Pancreas (tissue), 10 donors: ENCODE data around the gene FOXO3. TPM values are rescaled to one million over a fixed set of nuclear protein-coding genes. Genes with fewer than 3 reads are reported as not detected.
"Not testable (repeated sequence)": the region's sequence is repeated elsewhere in the genome, so short reads cannot be mapped to it uniquely, and the experiment has no call there.

Experiments used
- ATAC-seq, 4 donors: fragments of 200-7000 bp; cut with Tn5 transposase; one replicate each; pipeline versions ENCODE4 v1.8.0 to v1.9.1; 2020; ENCODE audit warnings: mild to moderate bottlenecking in 4 of 4, moderate library complexity in 4 of 4
- DNase-seq, 6 donors: peaks; one replicate each; pipeline ENCODE4 v3.0.0-alpha.2; 2020
- FAIRE-seq: peaks from 2 replicates; lab custom pipeline; 2012; peaks lifted over from hg19 to GRCh38; lab: Jason Lieb, UNC
- H3K27ac ChIP-seq, 4 donors: fragments of 200-600 bp; sonication (generic); 1 replicate in 3 of 4; 2 replicates in 1 of 4; pipeline versions ENCODE4 v1.5.0 to v1.8.0; 2020
- H3K27me3 ChIP-seq, 4 donors: fragments of 200-600 bp; one replicate each; pipeline ENCODE4 v1.8.0; 2021
- H3K36me3 ChIP-seq, 3 donors: fragments of 200-600 bp; sonication (generic) in 1 of 3; one replicate each; pipeline versions ENCODE4 v1.5.0 to v1.8.0; 2020 to 2021
- H3K4me1 ChIP-seq, 3 donors: fragments of 200-600 bp; one replicate each; pipeline ENCODE4 v1.8.0; 2021
- H3K4me3 ChIP-seq, 4 donors: fragments of 200-600 bp; sonication (generic) in 2 of 4; one replicate each; pipeline versions ENCODE4 v1.5.0 to v1.8.0; 2020 to 2021
- H3K9me3 ChIP-seq, 4 donors: fragments of 200-600 bp; one replicate each; pipeline ENCODE4 v1.8.0; 2021
- CTCF ChIP-seq, 4 donors: fragments of 200-600 bp; sonication (generic) in 3 of 4; IDR thresholded peaks; one replicate each; pipeline versions ENCODE4 v1.5.0 to v1.8.0; 2021; ENCODE audit warnings: antibody characterized with exemption in 4 of 4
- WGBS, 2 donors: extraction: QIAGEN DNeasy Blood & Tissue Kit; methylation state at CpG; one replicate each; pipeline ENCODE4 v1.1.7; 2013; 5-methylcytosine and 5-hydroxymethylcytosine counted together
- intact Hi-C, 3 donors: fragments of 100-400 bp; cut with DNase I; formaldehyde crosslinking; loops; one replicate each; pipeline versions ENCODE4 v1.11.1 to v1.14.2; 2022
- polyA plus RNA-seq, 2 donors: library from polyadenylated mRNA; stranded (reverse); fragments of 200-250 nt; gene quantifications; one replicate each; pipeline ENCODE4 v1.2.3, GENCODE V29; 2013
- total RNA-seq, 6 donors: library from RNA; stranded (reverse); fragmentation: NEBNext Ultra II Directional in 4 of 6; extraction: Animal tissue kit (Norgen Biotek cat#: 25700) in 4 of 6; gene quantifications; one replicate each; pipeline versions ENCODE4 v1.2.1 to v1.2.4, GENCODE V29; 2021 to 2023
- donor health status: healthy with polysubstance abuse.
- donor health status: DM: no; HTN: no; CAD: no; lungs with moderate emphysema.
- donor health status: DM: no; HTN: no; CAD: no.
- donor health status: control.
- donor health status: control.
- donor health status: Bipolar disorder and iron deficiency.
- donor health status: DM: yes; HTN: yes; CAD: no.
- donor health status: DM: no; HTN: no; CAD: no.
- donor health status: DM: no; HTN: no; CAD: no.
- donor health status: DM: yes; HTN: yes; CAD: no.

FOXO3 gene
- total and polyA plus RNA-seq, 8 donors = 11.3 to 61.2 (median 41.2) TPM

GRCh38 chr6:108557494-108558371 lies 3.0 kb upstream of the FOXO3 start:
- WGBS, 2 donors = 0 to 1% methylated on average over 88 to 105 of the region's 105 CpGs
- H3K36me3 ChIP-seq = no peaks in the 10 kb centered on the region
- no peak for FAIRE-seq
- DNase-seq = peak; percentile 45 to 88 (median 77)
- peak overlapping the region; percentile 84 to 99 (median 96) for H3K27ac ChIP-seq
- intact Hi-C loops = loop anchor here in 2 of 3 donors (10.0 kb wide), 1 partner anchor 227 kb away; no protein-coding TSS in a partner anchor
- peaks cover 0 to 6% (median 5%) of the 10 kb centered on the region in 3 donors for H3K4me1 ChIP-seq
- TF ChIP-seq CTCF (IDR thresholded peaks at IDR 0.05) = no peak
- H3K27me3 ChIP-seq = no peaks in the 10 kb centered on the region
- H3K4me3 ChIP-seq = peak overlapping the region; percentile 46 to 97 (median 80)
- peak; percentile 32 to 50 (median 34) for ATAC-seq
- no peaks in the 10 kb centered on the region for H3K9me3 ChIP-seq

GRCh38 chr6:108558372-108559096 lies 2.2 kb upstream of the FOXO3 start:
- intact Hi-C loops = loop anchor here in 2 of 3 donors (10.0 kb wide), 1 partner anchor 226 kb away; no protein-coding TSS in a partner anchor
- H3K36me3 ChIP-seq = no peaks in the 10 kb centered on the region
- peaks cover 0 to 12% (median 6%) of the 10 kb centered on the region in 3 donors for H3K4me1 ChIP-seq
- peak overlapping the region; percentile 84 to 99 (median 96) for H3K27ac ChIP-seq
- H3K4me3 ChIP-seq = peak overlapping the region; percentile 66 to 97 (median 96)
- no peaks in the 10 kb centered on the region for H3K27me3 ChIP-seq
- DNase-seq = peak; percentile 96 to 99 (median 98)
- 0% methylated on average over 58 of the region's 58 CpGs for WGBS, 2 donors
- no peaks in the 10 kb centered on the region for H3K9me3 ChIP-seq
- no peak for TF ChIP-seq CTCF (IDR thresholded peaks at IDR 0.05)
- FAIRE-seq = no peak
- ATAC-seq = peak; percentile 65 to 77 (median 68)

- no peak for TF ChIP-seq CTCF (IDR thresholded peaks at IDR 0.05)
- FAIRE-seq (no peak), DNase-seq (peak; percentile 90 to 96 (median 92)), ATAC-seq (peak; percentile 42 to 62 (median 48))
- no peaks in the 10 kb centered on the region for H3K36me3 ChIP-seq
- intact Hi-C loops = loop anchor here in 2 of 3 donors (10.0 kb wide), 1 partner anchor 226 kb away; no protein-coding TSS in a partner anchor
- peak overlapping the region; percentile 91 to 99 (median 96) for H3K27ac ChIP-seq
- H3K4me3 ChIP-seq = peak overlapping the region; percentile 87 to 97 (median 96)
- no peaks in the 10 kb centered on the region for H3K9me3 ChIP-seq
- no peaks in the 10 kb centered on the region for H3K27me3 ChIP-seq
- WGBS, 2 donors = 0% methylated on average over 41 to 84 of the region's 84 CpGs
- peaks cover 3 to 19% (median 13%) of the 10 kb centered on the region in 3 donors for H3K4me1 ChIP-seq
Measured at GRCh38 chr6:108559097-108559883, 1.4 kb upstream of the FOXO3 start.

- ATAC-seq (peak; percentile 1 to 3 (median 2)), DNase-seq (peak in 5 of 6 donors; percentile 66 to 84 (median 69)), FAIRE-seq (no peak)
- TF ChIP-seq CTCF (IDR thresholded peaks at IDR 0.05) = no peak
- intact Hi-C loops = loop anchor here in 2 of 3 donors (10.0 kb wide), 1 partner anchor 225 kb away; no protein-coding TSS in a partner anchor
- no peaks in the 10 kb centered on the region for H3K36me3 ChIP-seq
- no peaks in the 10 kb centered on the region for H3K27me3 ChIP-seq
- peaks cover 9 to 26% (median 19%) of the 10 kb centered on the region in 3 donors for H3K4me1 ChIP-seq
- WGBS, 2 donors = 0 to 1% methylated on average over 48 to 64 of the region's 64 CpGs
- H3K27ac ChIP-seq = peak overlapping the region; percentile 91 to 99 (median 96)
- H3K4me3 ChIP-seq = peak overlapping the region; percentile 87 to 97 (median 96)
- H3K9me3 ChIP-seq = no peaks in the 10 kb centered on the region
Measured at GRCh38 chr6:108559884-108560462, 744 bp upstream of the FOXO3 start.

GRCh38 chr6:108561309-108561647 lies 561 bp downstream of the FOXO3 start:
- intact Hi-C loops, FAIRE-seq, ATAC-seq, H3K36me3 ChIP-seq, H3K27me3 ChIP-seq, H3K9me3 ChIP-seq: not testable (repeated sequence)
- WGBS, 2 donors = 0 to 7% methylated on average over 18 to 26 of the region's 40 CpGs
- peaks cover 14 to 39% (median 32%) of the 10 kb centered on the region in 3 donors for H3K4me1 ChIP-seq
- peak in 3 of 6 donors; percentile 34 to 73 (median 66) for DNase-seq
- peak overlapping the region; percentile 47 to 97 (median 96) for H3K4me3 ChIP-seq
- peak overlapping the region; percentile 3 to 99 (median 96) for H3K27ac ChIP-seq
